ENCODE measurements around the gene WFIKKN2. TPM values are rescaled to one million over a fixed set of nuclear protein-coding genes. Genes with fewer than 3 reads are reported as not detected.

The WFIKKN2 gene

GRCh38 chr17:50889528-50890118 is 54.2 kb downstream of the WFIKKN2 start:
- Histone ChIP-seq H4K91ac (ENCODE audit: low read length) (no peak overlapping the region), H3K4me3 (ENCODE audit: insufficient read depth in 1 of 2, low read depth in 1 of 2, low read length in 2 of 2) (no peak overlapping the region), H3K4me1 (ENCODE audit: control insufficient read depth, insufficient read depth, low read depth, low read length) (peaks cover 14% of the 10 kb centered on the region), H2BK120ac (ENCODE audit: low read depth, low read length) (no peak overlapping the region), H2AFZ (ENCODE audit: low read depth, low read length) (no peak overlapping the region), H3K23ac (ENCODE audit: low read length in 2 of 2) (no peak overlapping the region), H3K4me2 (ENCODE audit: low read length, poor library complexity, severe bottlenecking) (no peak overlapping the region), H2BK5ac (ENCODE audit: low read depth, low read length, poor library complexity, severe bottlenecking) (no peak overlapping the region), H3K36me3 (ENCODE audit: control insufficient read depth in 1 of 2, insufficient read depth in 2 of 2, low read depth in 1 of 2, low read length in 2 of 2) (no peaks in the 10 kb centered on the region), H3K27me3 (ENCODE audit: control insufficient read depth in 1 of 2, insufficient read depth in 1 of 2, low read length in 2 of 2) (no peaks in the 10 kb centered on the region), H2BK12ac (ENCODE audit: low read length in 2 of 2) (no peak overlapping the region), H3K9me3 (ENCODE audit: control insufficient read depth, low read length) (no peaks in the 10 kb centered on the region), H3K4ac (ENCODE audit: low read depth in 1 of 2, low read length in 2 of 2) (no peak overlapping the region), H3K27ac (ENCODE audit: low read length, poor library complexity, severe bottlenecking) (no peak overlapping the region), H2BK15ac (ENCODE audit: low read depth, poor library complexity, severe bottlenecking) (no peak overlapping the region), H3K79me1 (replicated peaks; ENCODE audit: low read length, poor library complexity, severe bottlenecking) (no peaks in the 10 kb centered on the region), H4K8ac (ENCODE audit: low read length) (no peak overlapping the region), H3K14ac (ENCODE audit: low read length in 2 of 2) (no peak overlapping the region), H2AK5ac (ENCODE audit: low read length, severe bottlenecking) (no peak overlapping the region), H3K9ac (ENCODE audit: low read length) (no peak overlapping the region), H3K18ac (ENCODE audit: low read depth in 1 of 2, low read length in 2 of 2) (no peak overlapping the region)
- WGBS, result 85% methylated on average over 3 of the region's 3 CpGs
- no peak for DNase-seq

- H2AK5ac ChIP-seq (ENCODE audit: low read length, severe bottlenecking), result peak overlapping the region; percentile 3
- H3K79me1 ChIP-seq (replicated peaks; ENCODE audit: low read length, poor library complexity, severe bottlenecking), result no peaks in the 10 kb centered on the region
- no peak overlapping the region for H3K27ac ChIP-seq (ENCODE audit: low read length, poor library complexity, severe bottlenecking)
- 87% methylated on average over 11 of the region's 12 CpGs for WGBS
- peaks cover 14% of the 10 kb centered on the region for H3K4me1 ChIP-seq (ENCODE audit: control insufficient read depth, insufficient read depth, low read depth, low read length)
- DNase-seq, result no peak
- no peak overlapping the region for H2AFZ ChIP-seq (ENCODE audit: low read depth, low read length)
- no peak overlapping the region for H2BK12ac ChIP-seq (ENCODE audit: low read length in 2 of 2)
- no peak overlapping the region for H3K4me2 ChIP-seq (ENCODE audit: low read length, poor library complexity, severe bottlenecking)
- no peak overlapping the region for H4K91ac ChIP-seq (ENCODE audit: low read length)
- no peak overlapping the region for H3K23ac ChIP-seq (ENCODE audit: low read length in 2 of 2)
- no peak overlapping the region for H3K14ac ChIP-seq (ENCODE audit: low read length in 2 of 2)
- no peak overlapping the region for H4K8ac ChIP-seq (ENCODE audit: low read length)
- H2BK15ac ChIP-seq (ENCODE audit: low read depth, poor library complexity, severe bottlenecking), result no peak overlapping the region
- no peak overlapping the region for H3K4me3 ChIP-seq (ENCODE audit: insufficient read depth in 1 of 2, low read depth in 1 of 2, low read length in 2 of 2)
- H3K4ac ChIP-seq (ENCODE audit: low read depth in 1 of 2, low read length in 2 of 2), result no peak overlapping the region
- no peak overlapping the region for H2BK120ac ChIP-seq (ENCODE audit: low read depth, low read length)
- H2BK5ac ChIP-seq (ENCODE audit: low read depth, low read length, poor library complexity, severe bottlenecking), result no peak overlapping the region
- H3K27me3 ChIP-seq (ENCODE audit: control insufficient read depth in 1 of 2, insufficient read depth in 1 of 2, low read length in 2 of 2), result no peaks in the 10 kb centered on the region
- no peaks in the 10 kb centered on the region for H3K9me3 ChIP-seq (ENCODE audit: control insufficient read depth, low read length)
- no peak overlapping the region for H3K18ac ChIP-seq (ENCODE audit: low read depth in 1 of 2, low read length in 2 of 2)
- H3K9ac ChIP-seq (ENCODE audit: low read length), result no peak overlapping the region
- H3K36me3 ChIP-seq (ENCODE audit: control insufficient read depth in 1 of 2, insufficient read depth in 2 of 2, low read depth in 1 of 2, low read length in 2 of 2), result no peaks in the 10 kb centered on the region
Measured at GRCh38 chr17:50890675-50891516, 55.5 kb downstream of the WFIKKN2 start.

DNA sequence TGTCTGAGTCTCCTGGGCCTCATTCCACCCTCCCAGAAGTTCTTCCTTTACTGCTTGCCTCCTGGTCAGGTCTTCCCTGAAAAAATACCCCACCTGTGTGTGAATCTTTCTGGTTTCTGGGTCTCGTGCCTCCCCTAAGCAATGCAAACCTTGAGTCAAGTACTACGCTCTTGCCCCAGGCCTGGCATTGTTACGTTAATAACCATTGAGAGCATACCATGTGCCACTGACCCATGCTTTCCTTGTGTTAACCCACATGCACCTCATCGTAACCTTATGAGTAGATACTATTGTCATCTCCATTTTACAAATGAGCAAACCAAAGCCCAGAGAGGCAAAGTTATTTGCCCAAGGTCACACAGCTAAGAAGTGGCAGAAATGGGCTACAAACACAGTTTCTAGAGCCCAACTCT is 56.2 kb downstream of the WFIKKN2 start:
- H4K8ac ChIP-seq (ENCODE audit: low read length), result no peak overlapping the region
- H3K4ac ChIP-seq (ENCODE audit: low read depth in 1 of 2, low read length in 2 of 2), result no peak overlapping the region
- H2BK15ac ChIP-seq (ENCODE audit: low read depth, poor library complexity, severe bottlenecking), result no peak overlapping the region
- no peak overlapping the region for H2AFZ ChIP-seq (ENCODE audit: low read depth, low read length)
- no peak overlapping the region for H3K23ac ChIP-seq (ENCODE audit: low read length in 2 of 2)
- no peaks in the 10 kb centered on the region for H3K79me1 ChIP-seq (replicated peaks; ENCODE audit: low read length, poor library complexity, severe bottlenecking)
- H3K4me3 ChIP-seq (ENCODE audit: insufficient read depth in 1 of 2, low read depth in 1 of 2, low read length in 2 of 2), result no peak overlapping the region
- H2BK12ac ChIP-seq (ENCODE audit: low read length in 2 of 2), result no peak overlapping the region
- peak overlapping the region; percentile 3 for H2AK5ac ChIP-seq (ENCODE audit: low read length, severe bottlenecking)
- H2BK120ac ChIP-seq (ENCODE audit: low read depth, low read length), result no peak overlapping the region
- no peaks in the 10 kb centered on the region for H3K36me3 ChIP-seq (ENCODE audit: control insufficient read depth in 1 of 2, insufficient read depth in 2 of 2, low read depth in 1 of 2, low read length in 2 of 2)
- WGBS, result 93% methylated on average over 4 of the region's 4 CpGs
- H3K4me2 ChIP-seq (ENCODE audit: low read length, poor library complexity, severe bottlenecking), result no peak overlapping the region
- H3K9me3 ChIP-seq (ENCODE audit: control insufficient read depth, low read length), result no peaks in the 10 kb centered on the region
- DNase-seq, result no peak
- H3K27ac ChIP-seq (ENCODE audit: low read length, poor library complexity, severe bottlenecking), result no peak overlapping the region
- H3K4me1 ChIP-seq (ENCODE audit: control insufficient read depth, insufficient read depth, low read depth, low read length), result peaks cover 14% of the 10 kb centered on the region
- H3K27me3 ChIP-seq (ENCODE audit: control insufficient read depth in 1 of 2, insufficient read depth in 1 of 2, low read length in 2 of 2), result no peaks in the 10 kb centered on the region
- H3K18ac ChIP-seq (ENCODE audit: low read depth in 1 of 2, low read length in 2 of 2), result no peak overlapping the region
- H4K91ac ChIP-seq (ENCODE audit: low read length), result no peak overlapping the region
- H3K9ac ChIP-seq (ENCODE audit: low read length), result no peak overlapping the region
- H3K14ac ChIP-seq (ENCODE audit: low read length in 2 of 2), result no peak overlapping the region
- no peak overlapping the region for H2BK5ac ChIP-seq (ENCODE audit: low read depth, low read length, poor library complexity, severe bottlenecking)

Small RNA genes lying within 50 kb of the gene (small RNA-seq; reads per million reads assigned to genes)
- gene AC005921.1 (ENCODE audit: low read depth), result not detected
